Measurements from ENCODE around the gene UGT2B7. TPM values are rescaled to one million over a fixed set of nuclear protein-coding genes. Genes with fewer than 3 reads are reported as not detected.
"Not testable (repeated sequence)": the region's sequence is repeated elsewhere in the genome, so short reads cannot be mapped to it uniquely, and the experiment has no call there.

Gene UGT2B7
- total RNA-seq, 4 donors from 2014 or later, result not detected

GRCh38 chr4:69095301-69095731 lies 958 bp upstream of the UGT2B7 start:
- Histone ChIP-seq H3K9me3 (no peaks in the 10 kb centered on the region), H3K36me3 (no peaks in the 10 kb centered on the region), H3K4me3 (replicated peaks in 1 of 3) (no peak overlapping the region), H3K27ac (no peak overlapping the region), H3K4me1 (no peaks in the 10 kb centered on the region), H3K27me3 (no peaks in the 10 kb centered on the region)
- TF ChIP-seq, protein P1, sequence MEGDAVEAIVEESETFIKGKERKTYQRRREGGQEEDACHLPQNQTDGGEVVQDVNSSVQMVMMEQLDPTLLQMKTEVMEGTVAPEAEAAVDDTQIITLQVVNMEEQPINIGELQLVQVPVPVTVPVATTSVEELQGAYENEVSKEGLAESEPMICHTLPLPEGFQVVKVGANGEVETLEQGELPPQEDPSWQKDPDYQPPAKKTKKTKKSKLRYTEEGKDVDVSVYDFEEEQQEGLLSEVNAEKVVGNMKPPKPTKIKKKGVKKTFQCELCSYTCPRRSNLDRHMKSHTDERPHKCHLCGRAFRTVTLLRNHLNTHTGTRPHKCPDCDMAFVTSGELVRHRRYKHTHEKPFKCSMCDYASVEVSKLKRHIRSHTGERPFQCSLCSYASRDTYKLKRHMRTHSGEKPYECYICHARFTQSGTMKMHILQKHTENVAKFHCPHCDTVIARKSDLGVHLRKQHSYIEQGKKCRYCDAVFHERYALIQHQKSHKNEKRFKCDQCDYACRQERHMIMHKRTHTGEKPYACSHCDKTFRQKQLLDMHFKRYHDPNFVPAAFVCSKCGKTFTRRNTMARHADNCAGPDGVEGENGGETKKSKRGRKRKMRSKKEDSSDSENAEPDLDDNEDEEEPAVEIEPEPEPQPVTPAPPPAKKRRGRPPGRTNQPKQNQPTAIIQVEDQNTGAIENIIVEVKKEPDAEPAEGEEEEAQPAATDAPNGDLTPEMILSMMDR (IDR thresholded peaks at IDR 0.05), result no peak
- TF ChIP-seq POLR2A (IDR thresholded peaks at IDR 0.05), result no peak
- intact Hi-C loops (cut with DNase I), result no loop called here
- WGBS, 2 donors, result 32 to 64% methylated on average over 2 of the region's 2 CpGs
- no peak for DNase-seq

DNA sequence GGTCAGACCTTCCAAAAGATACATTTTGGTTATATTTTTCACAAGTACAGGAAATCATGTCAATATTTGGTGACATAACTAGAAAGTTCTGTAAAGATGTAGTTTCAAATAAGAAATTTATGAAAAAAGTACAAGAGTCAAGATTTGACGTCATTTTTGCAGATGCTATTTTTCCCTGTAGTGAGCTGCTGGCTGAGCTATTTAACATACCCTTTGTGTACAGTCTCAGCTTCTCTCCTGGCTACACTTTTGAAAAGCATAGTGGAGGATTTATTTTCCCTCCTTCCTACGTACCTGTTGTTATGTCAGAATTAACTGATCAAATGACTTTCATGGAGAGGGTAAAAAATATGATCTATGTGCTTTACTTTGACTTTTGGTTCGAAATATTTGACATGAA lies 536 bp downstream of the UGT2B7 start:
- Histone ChIP-seq H3K27ac (no peak overlapping the region), H3K27me3 (no peaks in the 10 kb centered on the region), H3K36me3 (no peaks in the 10 kb centered on the region), H3K9me3 (no peaks in the 10 kb centered on the region), H3K4me3 (replicated peaks in 1 of 3) (no peak overlapping the region), H3K4me1 (no peaks in the 10 kb centered on the region)
- no peak for TF ChIP-seq POLR2A (IDR thresholded peaks at IDR 0.05)
- TF ChIP-seq, protein P1 (IDR thresholded peaks at IDR 0.05), result no peak
- 76 to 86% methylated on average over 3 of the region's 3 CpGs for WGBS, 2 donors
- no peak for DNase-seq
- intact Hi-C loops (cut with DNase I), result no loop called here

- intact Hi-C loops (cut with DNase I), result no loop called here
- TF ChIP-seq, protein P1 (IDR thresholded peaks at IDR 0.05), result no peak
- no peak for TF ChIP-seq POLR2A (IDR thresholded peaks at IDR 0.05)
- no peak overlapping the region for H3K4me3 ChIP-seq (replicated peaks in 1 of 3)
- H3K27ac ChIP-seq, result no peak overlapping the region
- no peaks in the 10 kb centered on the region for H3K36me3 ChIP-seq
- no peaks in the 10 kb centered on the region for H3K9me3 ChIP-seq
- peak in 1 of 2 donors; percentile 23 for DNase-seq
- WGBS, 2 donors, result 44 to 58% methylated on average over 4 of the region's 4 CpGs
- H3K4me1 ChIP-seq, result no peaks in the 10 kb centered on the region
- no peaks in the 10 kb centered on the region for H3K27me3 ChIP-seq
Observed at GRCh38 chr4:69098470-69098869, 2.2 kb downstream of the UGT2B7 start.

DNA sequence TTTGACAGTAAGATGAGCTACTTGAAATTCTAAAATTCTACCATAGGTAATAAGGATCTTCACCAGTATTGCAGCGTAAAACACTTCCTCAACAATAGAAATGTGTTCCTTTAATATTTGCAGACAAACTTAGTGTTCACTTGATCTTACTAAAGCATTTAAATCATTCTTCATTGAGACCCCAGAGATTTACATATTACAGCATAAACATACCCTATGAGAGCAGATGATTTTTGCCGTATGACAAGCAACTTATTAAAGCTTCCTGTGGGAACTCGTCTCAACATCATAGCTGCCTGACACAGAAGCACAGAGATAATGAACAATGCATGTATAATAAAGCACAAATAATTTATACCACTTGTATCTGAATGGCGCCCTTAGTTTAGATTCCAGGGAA lies 3.6 kb downstream of the UGT2B7 start:
- Histone ChIP-seq H3K27me3 (no peaks in the 10 kb centered on the region), H3K4me1 (no peaks in the 10 kb centered on the region), H3K4me3 (replicated peaks in 1 of 3) (no peak overlapping the region), H3K9me3 (no peaks in the 10 kb centered on the region), H3K36me3 (no peaks in the 10 kb centered on the region), H3K27ac (no peak overlapping the region)
- no peak for TF ChIP-seq POLR2A (IDR thresholded peaks at IDR 0.05)
- TF ChIP-seq, protein P1 (IDR thresholded peaks at IDR 0.05), result no peak
- DNase-seq, result no peak
- intact Hi-C loops (cut with DNase I), result no loop called here
- 76 to 78% methylated on average over 4 of the region's 4 CpGs for WGBS, 2 donors

- H3K9me3 ChIP-seq; H3K27me3 ChIP-seq; H3K4me1 ChIP-seq; H3K4me3 ChIP-seq (replicated peaks in 1 of 3); H3K36me3 ChIP-seq; intact Hi-C loops (cut with DNase I); H3K27ac ChIP-seq: not testable (repeated sequence)
- 67 to 73% methylated on average over 2 of the region's 2 CpGs for WGBS, 2 donors
- DNase-seq, result peak; percentile 5 to 35
Observed at GRCh38 chr4:69102668-69103067, 6.4 kb downstream of the UGT2B7 start.

DNA sequence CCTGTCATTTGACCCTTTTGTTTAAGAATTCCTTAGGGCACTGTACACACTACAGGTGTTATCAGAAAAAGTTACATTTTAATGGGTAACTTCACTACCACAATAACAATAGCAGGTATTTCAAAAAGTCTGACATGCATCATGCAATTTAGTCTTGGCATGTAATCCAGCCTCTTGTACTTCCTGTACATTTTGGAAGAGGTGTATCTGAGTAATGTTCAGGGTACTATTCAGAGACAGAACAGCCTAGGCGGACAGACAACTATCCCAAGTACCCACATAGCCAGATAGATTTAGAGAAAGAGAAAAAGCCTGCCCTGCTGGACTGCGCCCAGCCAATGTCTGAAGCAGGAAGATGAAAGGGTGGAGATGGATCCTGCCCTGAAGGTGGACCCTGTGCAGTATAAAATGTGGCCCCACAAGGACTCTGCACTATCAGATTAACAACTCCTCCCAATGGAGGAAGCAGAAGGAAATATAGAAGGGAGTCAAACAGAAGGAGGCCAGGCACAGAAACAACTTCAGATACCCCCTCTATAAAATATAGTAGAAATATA lies 8.5 kb downstream of the UGT2B7 start:
- Histone ChIP-seq H3K27me3 (no peaks in the 10 kb centered on the region), H3K4me3 (replicated peaks in 1 of 3) (no peak overlapping the region), H3K9me3 (no peaks in the 10 kb centered on the region), H3K36me3 (no peaks in the 10 kb centered on the region), H3K27ac (no peak overlapping the region), H3K4me1 (no peaks in the 10 kb centered on the region)
- intact Hi-C loops (cut with DNase I), result no loop called here
- no peak for DNase-seq
- 92 to 93% methylated on average over 2 of the region's 2 CpGs for WGBS, 2 donors
- TF ChIP-seq, protein P1 (IDR thresholded peaks at IDR 0.05), result no peak

GRCh38 chr4:69115151-69115850 lies 19.0 kb downstream of the UGT2B7 start:
- DNase-seq; intact Hi-C loops (cut with DNase I): not testable (repeated sequence)
- WGBS, 2 donors, result 91 to 94% methylated on average over 7 to 12 of the region's 30 CpGs

More at GRCh38 chr4:69115151-69115850, 19.0 kb downstream of the UGT2B7 start:
- H3K27me3 ChIP-seq; H3K4me1 ChIP-seq; H3K36me3 ChIP-seq; H3K27ac ChIP-seq; H3K9me3 ChIP-seq; H3K4me3 ChIP-seq (replicated peaks in 1 of 3): not testable (repeated sequence)
